Lower leg skin (tissue), 4 donors: ENCODE results near the gene DCUN1D5. TPM values are rescaled to one million over a fixed set of nuclear protein-coding genes. Genes with fewer than 3 reads are reported as not detected.

ENCODE experiments used
- DNase-seq, 2 donors: peaks; one replicate each; pipeline ENCODE4 v3.0.0-alpha.2; 2019; ENCODE audit warnings: low spot score in 2 of 2
- H3K4me3 ChIP-seq: fragments of 200-600 bp; sonication (generic); 2 replicates; pipeline ENCODE4 v1.5.1; 2017; ENCODE audit warnings: mild to moderate bottlenecking, low read depth; ENCODE audit not compliant: poor library complexity, severe bottlenecking
- CTCF ChIP-seq, 3 donors: fragments of 450-650 bp; IDR thresholded peaks; one replicate each; pipeline ENCODE4 v1.5.1; 2016; ENCODE audit warnings: antibody characterized with exemption in 3 of 3, mild to moderate bottlenecking in 3 of 3, moderate library complexity in 2 of 3
- POLR2A ChIP-seq, 2 donors: fragments of 450-650 bp; IDR thresholded peaks; one replicate each; pipeline ENCODE4 v1.6.1; 2016 to 2017; ENCODE audit warnings: antibody characterized with exemption in 2 of 2, mild to moderate bottlenecking in 1 of 2, moderate library complexity in 1 of 2
- WGBS, 2 donors: methylation state at CpG; one replicate each; pipeline ENCODE4 v1.1.5; 2018; 5-methylcytosine and 5-hydroxymethylcytosine counted together
- intact Hi-C: fragments of 100-400 bp; cut with DNase I; formaldehyde crosslinking; loops from one replicate; pipeline ENCODE4 v1.15.0; 2023; ENCODE audit warnings: low total_unique reads
- total RNA-seq, 4 donors: library from RNA; depleted of rRNA; stranded (reverse); fragments of >200 nt; gene quantifications; one replicate each; pipeline ENCODE4 v1.1.0, GENCODE V29; 2016

The DCUN1D5 gene
- total RNA-seq, 4 donors from 2014 or later = 31.8 to 64.5 (median 47.7) TPM

- intact Hi-C loops = no loop called here
- no peak for DNase-seq
- no peak overlapping the region for H3K4me3 ChIP-seq
- WGBS, 2 donors = 95 to 97% methylated on average over 1 of the region's 1 CpG
- TF ChIP-seq POLR2A (IDR thresholded peaks at IDR 0.05) (no peak), CTCF (IDR thresholded peaks at IDR 0.05) (no peak)
Observed at GRCh38 chr11:103085758-103086365, 6.1 kb downstream of the DCUN1D5 start.

GRCh38 chr11:103079833-103080232, 12.1 kb downstream of the DCUN1D5 start:
- DNase-seq = no peak
- intact Hi-C loops = no loop called here
- WGBS, 2 donors = 48 to 56% methylated on average over 1 of the region's 1 CpG
- H3K4me3 ChIP-seq = no peak overlapping the region
- TF ChIP-seq POLR2A (IDR thresholded peaks at IDR 0.05) = no peak
- no peak for TF ChIP-seq CTCF (IDR thresholded peaks at IDR 0.05)

GRCh38 chr11:103078710-103079109, 13.2 kb downstream of the DCUN1D5 start:
- TF ChIP-seq CTCF (IDR thresholded peaks at IDR 0.05) (no peak), POLR2A (IDR thresholded peaks at IDR 0.05) (no peak)
- WGBS, 2 donors = 90 to 96% methylated on average over 5 of the region's 5 CpGs
- DNase-seq = no peak
- intact Hi-C loops = no loop called here
- no peak overlapping the region for H3K4me3 ChIP-seq

GRCh38 chr11:103077554-103077953, 14.4 kb downstream of the DCUN1D5 start:
- WGBS, 2 donors = 90 to 91% methylated on average over 3 of the region's 3 CpGs
- DNase-seq = no peak
- TF ChIP-seq CTCF (IDR thresholded peaks at IDR 0.05) (no peak), POLR2A (IDR thresholded peaks at IDR 0.05) (no peak)
- intact Hi-C loops = no loop called here
- no peak overlapping the region for H3K4me3 ChIP-seq

- intact Hi-C loops = loop anchor here (1.0 kb wide), 1 partner anchor 10 kb away; no protein-coding TSS in a partner anchor
- TF ChIP-seq POLR2A (IDR thresholded peaks at IDR 0.05) = no peak
- TF ChIP-seq CTCF (IDR thresholded peaks at IDR 0.05) = no peak
- 87 to 96% methylated on average over 3 of the region's 3 CpGs for WGBS, 2 donors
- no peak for DNase-seq
- H3K4me3 ChIP-seq = no peak overlapping the region
Observed at GRCh38 chr11:103076361-103076760, 15.6 kb downstream of the DCUN1D5 start.

- intact Hi-C loops = no loop called here
- DNase-seq = no peak
- TF ChIP-seq POLR2A (IDR thresholded peaks at IDR 0.05) = no peak
- no peak for TF ChIP-seq CTCF (IDR thresholded peaks at IDR 0.05)
- H3K4me3 ChIP-seq = no peak overlapping the region
Observed at GRCh38 chr11:103071008-103071407, 21.0 kb downstream of the DCUN1D5 start.
